Measurements from ENCODE around the gene PAPLN. TPM values are rescaled to one million over a fixed set of nuclear protein-coding genes. Genes with fewer than 3 reads are reported as not detected.

The PAPLN gene
- total and polyA plus RNA-seq, 3 donors from 2014 or later = 12.4 to 33.4 (median 24.5) TPM

DNA sequence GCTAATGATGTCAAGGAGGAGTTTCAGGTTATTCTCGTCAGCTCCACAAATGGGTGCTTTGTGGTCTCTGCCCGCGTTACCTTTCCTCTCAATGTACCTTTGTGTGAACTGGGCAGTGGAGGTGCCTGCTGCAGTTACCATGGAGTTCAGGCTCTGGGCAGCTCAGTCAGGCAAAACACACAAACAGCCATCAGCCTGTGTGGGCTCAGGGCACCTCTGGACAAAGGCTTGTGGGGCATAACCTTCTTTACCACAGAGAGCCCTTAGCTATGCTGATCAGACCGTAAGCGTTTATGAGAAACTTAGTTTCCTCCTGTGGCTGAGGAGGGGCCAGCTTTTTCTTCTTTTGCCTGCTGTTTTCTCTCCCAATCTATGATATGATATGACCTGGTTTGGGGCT, 16.7 kb upstream of the PAPLN start:
- no peak for DNase-seq
- 88 to 90% methylated on average over 5 of the region's 5 CpGs for WGBS, 2 donors
- no peaks in the 10 kb centered on the region for H3K4me1 ChIP-seq
- no peak overlapping the region for H3K4me3 ChIP-seq
- H3K27ac ChIP-seq = no peak overlapping the region
- H3K9me3 ChIP-seq = no peaks in the 10 kb centered on the region
- H3K27me3 ChIP-seq = no peaks in the 10 kb centered on the region
- intact Hi-C loops (cut with DNase I; ENCODE audit: low total_unique reads) = no loop called here
- TF ChIP-seq, protein P1, sequence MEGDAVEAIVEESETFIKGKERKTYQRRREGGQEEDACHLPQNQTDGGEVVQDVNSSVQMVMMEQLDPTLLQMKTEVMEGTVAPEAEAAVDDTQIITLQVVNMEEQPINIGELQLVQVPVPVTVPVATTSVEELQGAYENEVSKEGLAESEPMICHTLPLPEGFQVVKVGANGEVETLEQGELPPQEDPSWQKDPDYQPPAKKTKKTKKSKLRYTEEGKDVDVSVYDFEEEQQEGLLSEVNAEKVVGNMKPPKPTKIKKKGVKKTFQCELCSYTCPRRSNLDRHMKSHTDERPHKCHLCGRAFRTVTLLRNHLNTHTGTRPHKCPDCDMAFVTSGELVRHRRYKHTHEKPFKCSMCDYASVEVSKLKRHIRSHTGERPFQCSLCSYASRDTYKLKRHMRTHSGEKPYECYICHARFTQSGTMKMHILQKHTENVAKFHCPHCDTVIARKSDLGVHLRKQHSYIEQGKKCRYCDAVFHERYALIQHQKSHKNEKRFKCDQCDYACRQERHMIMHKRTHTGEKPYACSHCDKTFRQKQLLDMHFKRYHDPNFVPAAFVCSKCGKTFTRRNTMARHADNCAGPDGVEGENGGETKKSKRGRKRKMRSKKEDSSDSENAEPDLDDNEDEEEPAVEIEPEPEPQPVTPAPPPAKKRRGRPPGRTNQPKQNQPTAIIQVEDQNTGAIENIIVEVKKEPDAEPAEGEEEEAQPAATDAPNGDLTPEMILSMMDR (IDR thresholded peaks at IDR 0.05) = no peak
- TF ChIP-seq POLR2A (IDR thresholded peaks at IDR 0.05) = no peak
- H3K36me3 ChIP-seq (ENCODE audit: low read depth, missing control alignments) = no peaks in the 10 kb centered on the region

DNA sequence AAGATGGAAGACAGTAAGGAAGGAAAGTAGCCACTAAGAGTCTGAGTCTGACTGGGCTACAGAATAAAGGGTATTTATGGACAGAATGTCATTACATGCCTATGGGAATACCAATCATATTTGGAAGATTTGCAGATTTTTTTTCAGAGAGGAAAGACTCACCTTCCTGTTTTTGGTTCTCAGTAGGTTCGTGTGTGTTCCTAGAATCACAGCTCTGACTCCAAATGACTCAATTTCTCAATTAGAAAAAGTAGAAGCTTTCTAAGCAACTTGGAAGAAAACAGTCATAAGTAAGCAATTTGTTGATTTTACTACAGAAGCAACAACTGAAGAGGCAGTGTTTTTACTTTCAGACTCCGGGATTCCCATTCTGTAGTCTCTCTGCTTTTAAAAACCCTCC, 15.4 kb upstream of the PAPLN start:
- no peaks in the 10 kb centered on the region for H3K27me3 ChIP-seq
- H3K36me3 ChIP-seq (ENCODE audit: low read depth, missing control alignments) = no peaks in the 10 kb centered on the region
- no peaks in the 10 kb centered on the region for H3K4me1 ChIP-seq
- WGBS, 2 donors = 81 to 88% methylated on average over 2 of the region's 2 CpGs
- intact Hi-C loops (cut with DNase I; ENCODE audit: low total_unique reads) = no loop called here
- DNase-seq = no peak
- no peak overlapping the region for H3K4me3 ChIP-seq
- no peak for TF ChIP-seq POLR2A (IDR thresholded peaks at IDR 0.05)
- TF ChIP-seq, protein P1 (IDR thresholded peaks at IDR 0.05) = no peak
- no peaks in the 10 kb centered on the region for H3K9me3 ChIP-seq
- no peak overlapping the region for H3K27ac ChIP-seq

DNA sequence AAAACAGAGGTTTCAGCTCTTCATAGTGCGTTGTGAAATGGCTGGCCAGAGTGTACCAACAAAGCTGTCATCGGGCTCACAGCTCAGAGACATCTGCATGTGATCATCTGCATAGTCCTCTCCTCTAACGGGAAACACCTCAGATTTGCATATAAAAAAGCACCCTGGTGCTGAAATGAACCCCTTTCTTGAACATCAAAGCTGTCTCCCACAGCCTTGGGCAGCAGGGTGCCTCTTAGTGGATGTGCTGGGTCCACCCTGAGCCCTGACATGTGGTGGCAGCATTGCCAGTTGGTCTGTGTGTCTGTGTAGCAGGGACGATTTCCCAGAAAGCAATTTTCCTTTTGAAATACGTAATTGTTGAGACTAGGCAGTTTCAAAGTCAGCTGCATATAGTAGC, 14.3 kb upstream of the PAPLN start:
- DNase-seq = no peak
- Histone ChIP-seq H3K27ac (no peak overlapping the region), H3K4me3 (no peak overlapping the region), H3K4me1 (peaks cover 7% of the 10 kb centered on the region), H3K9me3 (no peaks in the 10 kb centered on the region), H3K36me3 (ENCODE audit: low read depth, missing control alignments) (no peaks in the 10 kb centered on the region), H3K27me3 (no peaks in the 10 kb centered on the region)
- TF ChIP-seq, protein P1 (IDR thresholded peaks at IDR 0.05) = no peak
- no peak for TF ChIP-seq POLR2A (IDR thresholded peaks at IDR 0.05)
- WGBS, 2 donors = 48 to 60% methylated on average over 5 of the region's 5 CpGs
- intact Hi-C loops (cut with DNase I; ENCODE audit: low total_unique reads) = no loop called here

DNA sequence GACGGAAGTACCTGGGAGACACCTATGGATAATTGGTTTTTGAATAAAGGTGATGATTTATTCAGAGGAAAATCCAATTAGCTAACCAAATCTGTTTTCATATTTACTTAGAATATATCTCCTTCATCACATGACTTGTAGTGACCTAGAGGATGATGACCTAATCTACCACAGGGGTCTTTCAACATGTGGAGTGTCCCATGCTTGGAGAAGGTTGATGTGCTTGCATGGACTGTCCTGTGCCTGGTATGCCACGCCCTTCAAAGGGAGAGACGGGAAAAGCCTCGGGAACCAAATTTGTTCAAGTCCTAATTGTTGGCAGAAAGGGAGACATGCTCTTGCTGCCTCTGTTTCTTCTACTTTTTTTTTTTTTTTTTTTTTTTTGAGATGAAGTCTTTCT, 11.8 kb upstream of the PAPLN start:
- TF ChIP-seq POLR2A (IDR thresholded peaks at IDR 0.05) = no peak
- TF ChIP-seq, protein P1 (IDR thresholded peaks at IDR 0.05) = no peak
- Histone ChIP-seq H3K9me3 (no peaks in the 10 kb centered on the region), H3K27me3 (no peaks in the 10 kb centered on the region), H3K36me3 (ENCODE audit: low read depth, missing control alignments) (no peaks in the 10 kb centered on the region), H3K4me1 (peaks cover 15% of the 10 kb centered on the region), H3K27ac (no peak overlapping the region), H3K4me3 (no peak overlapping the region)
- no peak for DNase-seq
- intact Hi-C loops (cut with DNase I; ENCODE audit: low total_unique reads) = no loop called here
- 75 to 88% methylated on average over 4 of the region's 4 CpGs for WGBS, 2 donors

Measured in testis (tissue), 3 donors.